HG03342 (cell line): ENCODE measurements around the gene FKBP14.
"Not testable (repeated sequence)": the region's sequence is repeated elsewhere in the genome, so short reads cannot be mapped to it uniquely, and the experiment has no call there.

Experiments
- ATAC-seq: cut with Tn5 transposase; IDR thresholded peaks from one replicate; pipeline ENCODE4 v1.9.1; 2021; ENCODE audit warnings: mild to moderate bottlenecking, moderate library complexity; ENCODE audit not compliant: unreplicated experiment

FKBP14 gene

DNA sequence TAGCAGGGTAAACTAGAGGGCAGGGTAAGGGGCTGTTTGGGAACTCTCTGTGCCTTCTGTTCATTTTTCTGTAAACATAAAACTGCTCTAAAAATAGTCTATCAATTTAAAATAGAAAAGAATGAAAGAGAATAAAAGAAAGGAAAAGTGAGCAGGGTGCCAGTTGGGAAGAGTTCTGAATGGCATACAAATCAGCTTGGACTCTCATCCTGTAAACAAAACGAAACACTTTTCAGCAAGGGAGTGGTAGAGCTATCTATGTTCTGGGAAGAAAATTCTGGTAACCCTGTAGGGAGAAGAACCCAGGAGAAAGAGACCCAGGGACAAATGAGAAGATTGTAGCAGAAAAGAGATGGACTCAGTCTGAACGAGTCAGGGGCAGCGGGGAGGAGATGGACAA is 61.5 kb downstream of the FKBP14 start:
- no peak for ATAC-seq

DNA sequence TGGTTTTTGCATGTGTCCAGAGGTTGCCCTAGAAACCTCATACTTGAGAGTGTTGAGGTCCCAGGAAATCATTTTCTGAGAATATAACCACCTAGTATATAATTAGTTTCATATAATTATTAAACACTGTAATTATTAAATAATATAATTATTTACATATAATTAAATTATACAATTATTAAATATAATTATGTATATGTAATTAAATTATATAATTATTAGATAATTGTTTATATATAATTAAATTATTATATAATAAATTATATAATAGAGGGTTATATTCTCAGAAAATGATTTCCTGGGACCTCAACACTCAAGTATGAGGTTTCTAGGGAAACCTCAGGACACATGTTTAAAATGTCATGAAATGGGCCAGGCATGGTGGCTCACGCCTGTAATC is 64.5 kb downstream of the FKBP14 start:
- ATAC-seq = no peak

DNA sequence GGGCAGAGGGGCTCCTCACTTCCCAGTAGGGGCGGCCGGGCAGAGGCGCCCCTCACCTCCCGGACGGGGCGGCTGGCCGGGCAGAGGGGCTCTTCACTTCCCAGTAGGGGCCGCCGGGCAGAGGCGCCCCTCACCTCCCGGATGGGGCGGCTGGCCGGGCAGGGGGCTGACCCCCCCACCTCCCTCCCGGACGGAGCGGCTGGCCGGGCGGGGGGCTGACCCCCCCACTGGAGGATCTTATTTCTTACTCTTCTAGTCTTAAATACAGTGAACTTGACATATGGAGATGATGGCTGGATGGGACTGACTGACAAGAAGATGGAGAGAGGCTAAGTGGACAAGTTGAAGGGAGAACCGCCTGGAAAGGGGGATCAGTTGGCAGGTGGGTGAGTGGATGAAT is 64.9 kb downstream of the FKBP14 start:
- not testable (repeated sequence) for ATAC-seq
